ENCODE data around the gene HMGA1.
A peak's percentile ranks its signal among the peaks of the same experiment; 100 is the strongest.

HMGA1 gene, protein sequence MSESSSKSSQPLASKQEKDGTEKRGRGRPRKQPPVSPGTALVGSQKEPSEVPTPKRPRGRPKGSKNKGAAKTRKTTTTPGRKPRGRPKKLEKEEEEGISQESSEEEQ

DNA sequence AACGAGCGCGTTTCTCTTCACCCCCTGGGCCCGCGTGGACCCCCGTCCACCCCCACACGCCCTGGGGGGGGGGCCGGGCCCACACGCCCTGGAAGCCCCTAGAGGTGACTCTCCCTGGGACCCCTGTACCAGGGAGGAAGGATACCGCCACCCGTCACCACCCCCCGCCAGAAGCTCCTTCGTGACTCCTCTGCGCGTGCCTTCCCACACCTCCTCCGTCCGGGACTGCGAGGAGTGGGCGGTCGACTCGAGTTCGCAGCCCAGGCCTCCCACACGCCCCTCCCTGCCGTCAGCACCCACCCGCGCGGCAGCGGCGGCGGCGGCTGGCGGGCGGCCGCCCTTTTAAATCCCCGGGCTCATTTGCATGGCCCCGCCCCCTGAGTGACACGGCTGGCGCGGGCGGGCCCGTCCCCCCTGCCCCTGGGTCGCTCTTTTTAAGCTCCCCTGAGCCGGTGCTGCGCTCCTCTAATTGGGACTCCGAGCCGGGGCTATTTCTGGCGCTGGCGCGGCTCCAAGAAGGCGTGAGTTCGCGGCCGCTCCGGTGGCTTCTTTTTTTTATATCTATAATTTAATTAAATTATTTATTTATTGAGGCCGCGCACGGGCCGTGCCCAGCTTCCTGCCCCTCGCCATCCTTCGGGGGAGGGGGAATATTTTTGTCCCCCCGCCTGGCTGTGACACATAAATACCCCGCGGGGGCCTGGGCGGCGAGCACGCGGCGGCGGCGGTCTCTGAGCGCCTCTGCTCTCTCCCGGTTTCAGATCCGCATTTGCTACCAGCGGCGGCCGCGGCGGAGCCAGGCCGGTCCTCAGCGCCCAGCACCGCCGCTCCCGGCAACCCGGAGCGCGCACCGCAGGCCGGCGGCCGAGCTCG is at the start of gene HMGA1:
Gene HMGA1 (plus strand): TSS at position 431 of the 873 bp plus-strand sequence. CDS start 3,908 bp downstream, outside the sequence.
- DNase-seq, result peak; percentile 89

DNA sequence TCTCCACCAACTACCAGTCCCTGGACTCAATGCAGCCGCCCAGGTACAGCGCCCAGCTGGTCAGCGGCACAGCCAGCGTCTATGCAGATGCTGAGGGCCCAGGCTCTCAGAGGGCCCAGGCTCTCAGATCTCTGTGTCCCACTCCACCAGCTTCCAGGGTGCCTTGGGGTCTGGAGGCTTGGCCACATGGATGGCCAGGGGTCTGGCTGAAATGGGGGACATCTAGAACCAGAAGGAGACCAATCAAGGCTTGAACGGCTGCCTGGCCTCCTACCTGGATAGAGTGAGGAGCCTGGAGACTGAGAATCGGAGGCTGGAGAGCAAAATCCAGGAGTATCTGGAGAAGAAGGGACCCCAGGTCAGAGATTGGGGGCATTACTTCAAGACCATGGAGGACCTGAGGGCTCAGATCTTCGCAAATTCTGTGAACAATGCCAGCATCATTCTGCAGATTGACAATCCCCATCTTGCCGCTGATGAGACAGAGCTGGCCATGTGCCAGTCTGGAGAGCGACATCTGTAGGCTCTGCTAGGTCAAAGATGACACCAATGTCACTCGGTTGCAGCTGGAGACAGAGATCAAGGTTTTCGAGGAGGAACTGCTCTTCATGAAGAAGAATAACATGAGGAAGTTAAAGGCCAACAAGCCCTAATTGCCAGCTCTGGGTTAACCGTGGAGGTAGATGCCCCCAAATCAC is 46.7 kb upstream of the HMGA1 start:
- peak; percentile 49 for DNase-seq

DNA sequence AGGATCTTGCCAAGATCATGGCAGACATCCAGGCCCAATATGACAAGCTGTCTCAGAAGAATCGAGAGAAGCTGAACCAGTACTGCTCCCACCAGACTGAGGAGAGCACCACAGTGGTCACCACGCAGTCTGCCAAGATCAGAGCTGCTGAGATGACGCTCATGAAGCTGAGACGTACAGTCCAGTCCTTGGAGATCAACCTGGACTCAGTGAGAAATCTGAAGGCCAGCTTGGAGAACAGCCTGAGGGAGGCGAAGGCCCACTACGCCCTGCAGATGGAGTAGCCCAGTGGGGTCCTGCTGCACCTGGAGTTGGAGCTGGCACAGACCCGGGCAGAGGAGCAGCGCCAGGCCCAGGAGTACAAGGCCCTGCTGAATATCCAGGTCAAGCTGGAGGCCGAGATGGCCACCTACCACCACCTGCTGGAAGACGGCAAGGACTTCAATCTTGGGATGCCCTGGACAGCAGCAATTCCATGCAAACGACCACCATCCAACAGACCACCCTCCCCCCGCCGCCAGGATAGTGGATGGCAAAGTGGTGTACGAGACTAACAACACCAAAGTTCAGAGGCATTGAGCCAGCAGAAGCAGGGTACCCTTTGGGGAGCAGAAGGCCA is 46.1 kb upstream of the HMGA1 start:
- DNase-seq, result no peak

DNA sequence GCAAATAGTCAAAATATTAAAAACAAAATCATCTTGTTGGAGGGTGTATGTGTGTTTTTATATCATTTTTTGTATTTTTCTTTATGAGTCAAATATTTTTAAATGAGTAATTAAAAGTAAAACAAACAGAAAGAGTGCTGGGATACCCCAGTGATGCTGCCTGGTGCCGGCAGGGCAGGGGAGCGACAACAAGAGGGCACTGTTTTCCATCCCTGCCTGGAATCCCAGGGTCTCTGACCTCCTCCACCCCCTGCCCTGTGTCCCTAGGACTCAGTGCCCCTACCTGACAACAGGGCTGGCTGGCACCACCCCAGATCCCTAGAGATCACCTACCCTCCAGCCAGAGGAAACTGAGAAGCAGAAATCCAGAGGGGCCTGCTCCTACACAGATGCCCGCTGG is 41.9 kb upstream of the HMGA1 start:
- DNase-seq, result no peak

DNA sequence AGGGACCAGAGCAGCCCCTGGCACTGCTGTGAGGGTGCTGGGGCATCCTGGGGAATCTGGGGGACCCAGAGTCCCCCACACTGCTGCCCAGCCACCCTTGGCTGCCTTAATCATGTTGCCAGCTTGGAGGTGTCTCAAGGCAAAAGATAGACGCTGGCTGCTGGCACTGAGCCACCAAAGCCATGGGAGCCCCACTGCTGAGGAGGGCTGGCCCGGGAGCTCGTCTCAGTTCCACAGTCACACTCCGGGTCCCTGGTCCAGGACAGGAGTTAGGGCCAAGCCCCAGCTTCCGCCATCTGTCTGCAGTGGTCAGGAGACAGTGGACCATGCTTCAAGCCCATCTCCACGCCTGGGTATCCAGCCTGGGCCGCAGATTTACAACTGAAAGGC is 41.0 kb upstream of the HMGA1 start:
- DNase-seq, result no peak

DNA sequence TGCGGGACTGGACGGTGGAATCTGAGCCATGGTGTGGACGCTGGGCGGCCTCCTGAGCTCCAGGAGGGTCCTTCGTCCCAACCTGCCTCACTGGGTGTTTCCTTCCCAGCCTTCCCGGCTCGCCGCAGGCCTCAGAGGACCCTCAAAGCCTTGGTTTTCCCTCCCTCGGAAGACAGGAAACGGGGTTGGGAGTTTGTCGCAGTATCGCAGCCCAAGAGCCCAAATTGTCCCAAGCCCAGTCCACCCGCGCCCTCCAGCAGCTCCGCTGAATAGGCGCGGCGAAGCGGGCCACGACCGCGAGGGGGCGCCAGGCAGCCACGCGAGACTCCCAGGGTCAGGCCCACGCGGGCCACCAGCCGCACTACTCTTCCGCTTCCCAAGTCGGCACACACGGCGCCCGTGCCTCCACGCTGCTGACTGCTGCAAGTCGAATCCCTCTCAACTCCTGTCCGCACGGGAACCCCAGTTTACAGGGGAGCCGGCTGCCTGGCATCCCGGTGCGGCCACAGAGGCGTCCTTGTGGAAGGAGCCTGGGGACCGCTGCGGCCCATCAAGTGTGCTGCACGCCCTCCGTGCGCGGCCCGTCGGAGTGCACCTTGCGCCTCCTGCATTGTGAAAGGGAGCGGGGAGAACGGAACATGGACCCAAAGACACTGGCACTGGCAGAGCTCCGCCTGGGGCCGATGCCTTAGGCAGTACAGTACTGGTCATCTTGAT is 40.4 kb upstream of the HMGA1 start:
- peak; percentile 86 for DNase-seq

DNA sequence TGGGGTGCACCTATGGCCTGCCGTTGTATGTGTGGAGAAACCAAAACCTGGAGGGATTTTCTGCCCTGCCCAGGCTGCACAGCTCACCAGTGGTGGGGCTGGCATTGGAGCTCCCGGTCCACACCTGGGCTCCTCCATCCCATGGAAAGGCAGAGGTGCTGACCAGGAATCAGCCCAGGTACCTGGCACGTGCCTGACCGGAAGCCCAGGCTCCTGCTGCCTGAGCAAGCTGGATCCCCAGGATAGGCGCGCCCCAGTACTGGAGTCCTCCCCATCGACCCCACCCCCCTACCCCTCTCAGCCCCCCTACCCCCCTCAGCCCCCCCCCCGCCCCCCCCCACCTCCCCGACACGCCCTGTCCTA is 39.9 kb upstream of the HMGA1 start:
- DNase-seq, result no peak

DNA sequence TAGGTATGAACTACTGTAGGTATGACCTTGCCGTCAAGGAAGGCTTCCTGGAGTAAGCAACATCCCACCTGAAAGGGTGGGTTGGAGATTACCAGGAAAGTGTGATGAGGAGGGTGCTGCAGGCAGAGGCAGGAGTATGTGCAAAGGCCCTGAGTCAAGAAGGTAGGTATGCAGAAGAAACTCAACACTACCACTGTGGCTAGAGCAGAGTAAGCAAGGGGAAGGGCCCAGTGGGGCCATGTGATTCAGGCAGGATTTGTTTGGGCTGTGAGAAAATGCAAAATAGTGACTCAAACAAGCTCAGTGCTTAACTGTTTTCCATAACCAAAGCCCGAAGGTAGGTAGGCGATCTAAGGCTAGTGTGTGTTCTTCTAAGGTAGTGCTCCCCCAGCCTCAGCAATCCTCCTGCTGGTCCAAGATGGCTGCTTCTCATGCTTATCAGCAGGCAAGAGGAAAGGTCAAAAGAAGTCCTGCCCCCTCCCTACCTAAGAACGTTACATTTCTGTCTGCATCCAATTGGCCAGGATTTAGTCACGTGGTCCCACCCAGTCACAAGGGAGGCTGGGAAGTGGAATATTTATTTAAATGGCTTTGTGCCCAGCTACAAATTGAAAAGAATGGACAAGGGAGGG is 36.2 kb upstream of the HMGA1 start:
- DNase-seq, result no peak

DNA sequence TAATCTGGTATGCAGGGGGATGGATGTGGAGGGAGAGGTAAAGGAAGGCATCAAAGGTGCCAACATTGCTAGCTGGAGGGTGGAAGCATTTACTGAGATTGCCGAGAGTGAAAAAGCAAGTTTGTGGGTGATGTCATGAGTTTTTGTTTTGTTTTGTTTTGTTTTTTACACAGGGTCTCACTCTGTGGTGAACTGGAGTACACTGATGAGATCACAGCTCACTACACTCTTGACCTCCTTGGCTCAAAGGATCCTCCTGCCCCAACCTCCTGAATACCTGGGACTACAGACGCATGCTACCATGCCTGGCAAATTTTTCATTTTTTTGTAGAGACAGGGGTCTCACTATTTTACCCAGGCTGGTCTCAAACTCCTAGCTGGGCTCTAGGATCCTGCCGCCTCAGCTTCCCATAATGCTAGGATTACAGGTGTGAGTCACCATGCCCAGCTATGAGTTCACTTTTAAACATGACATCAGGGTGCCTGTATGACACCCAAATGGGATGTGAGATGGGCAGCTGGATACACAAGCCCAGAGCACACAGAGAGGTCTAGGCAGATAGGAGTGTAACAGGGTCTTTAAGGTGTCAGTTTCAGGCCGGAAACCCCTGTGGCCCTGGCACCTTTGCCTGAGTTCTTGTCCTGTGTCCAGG is 35.1 kb upstream of the HMGA1 start:
- DNase-seq, result no peak

DNA sequence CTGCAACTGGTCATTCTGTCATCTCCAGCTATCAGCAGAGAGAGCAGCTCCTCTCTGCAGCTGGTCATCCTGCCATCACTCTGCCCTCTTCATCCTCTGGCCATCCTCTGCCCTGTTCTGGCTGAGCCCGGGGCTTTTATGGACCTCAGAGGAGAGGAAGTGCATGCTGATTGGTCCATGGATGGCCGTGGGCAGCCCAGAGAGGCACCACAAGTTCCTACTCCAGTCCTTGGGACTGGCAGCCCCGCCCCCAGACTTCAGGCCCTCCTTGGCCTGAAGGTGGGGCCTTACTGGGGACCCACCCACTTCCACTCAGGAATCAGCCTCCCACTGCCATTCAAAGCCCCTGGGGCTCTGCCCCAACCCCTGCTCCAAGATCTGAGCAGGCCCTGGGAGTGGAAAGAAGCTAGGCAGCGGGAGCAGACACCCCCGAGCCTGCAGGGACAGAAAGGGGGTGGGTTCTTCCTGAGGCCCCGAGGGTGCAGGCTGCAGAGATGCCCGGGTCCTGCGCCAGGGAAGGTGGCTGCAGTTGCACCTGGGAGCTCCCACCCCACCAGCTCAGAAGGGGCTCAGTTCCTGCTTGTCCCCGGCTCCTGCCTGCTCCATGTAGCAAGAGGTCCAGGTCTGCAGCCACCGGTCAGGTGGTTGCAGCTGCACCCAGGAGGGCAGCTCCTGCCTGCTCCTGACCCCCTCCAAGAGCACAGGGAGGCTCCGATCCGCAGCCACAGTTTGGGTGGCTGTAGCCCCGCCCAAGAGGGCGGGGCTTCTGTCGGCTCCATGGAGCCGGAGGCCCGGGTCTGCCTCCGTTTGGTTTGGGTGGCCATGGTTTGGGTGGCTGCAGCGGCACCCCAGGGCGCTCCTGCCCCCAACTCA is 34.1 kb upstream of the HMGA1 start:
- no peak for DNase-seq

DNA sequence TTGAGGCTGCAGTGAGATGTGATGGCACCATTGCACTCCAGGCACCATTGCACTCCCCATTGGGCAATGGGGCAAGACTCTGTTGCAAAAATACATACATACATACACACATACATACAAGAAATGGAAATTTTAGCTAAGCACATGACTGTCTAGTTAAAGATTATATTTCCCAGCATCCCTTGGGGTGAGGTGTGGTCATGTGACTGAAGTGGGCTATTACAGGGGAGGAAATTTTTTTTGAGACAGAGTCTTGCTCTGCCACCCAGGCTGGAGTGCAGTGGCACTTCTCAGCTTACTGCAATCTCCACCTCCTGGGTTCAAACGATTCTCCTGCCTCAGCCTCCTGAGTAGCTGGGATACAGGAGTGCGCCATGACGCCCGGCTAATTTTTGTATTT is 32.0 kb upstream of the HMGA1 start:
- DNase-seq, result no peak

DNA sequence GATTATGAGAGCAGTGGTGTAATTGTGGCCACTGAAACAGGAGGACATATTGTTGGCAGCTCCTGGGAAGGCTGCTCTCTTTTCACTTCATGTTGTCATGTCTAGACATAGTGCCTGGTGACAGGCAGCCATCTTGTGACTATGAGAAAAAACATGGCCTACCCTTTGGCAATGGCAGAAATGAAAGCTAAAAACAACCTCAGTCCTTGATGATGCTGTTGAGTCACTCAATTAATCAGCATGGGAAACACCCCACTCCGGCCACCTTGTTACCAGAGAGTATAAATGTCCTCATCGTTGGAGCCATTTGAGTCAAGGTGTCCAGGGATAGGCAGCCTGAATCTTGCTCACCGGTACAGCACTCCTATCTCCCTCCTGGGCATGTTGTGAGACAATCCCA is 31.2 kb upstream of the HMGA1 start:
- no peak for DNase-seq

DNA sequence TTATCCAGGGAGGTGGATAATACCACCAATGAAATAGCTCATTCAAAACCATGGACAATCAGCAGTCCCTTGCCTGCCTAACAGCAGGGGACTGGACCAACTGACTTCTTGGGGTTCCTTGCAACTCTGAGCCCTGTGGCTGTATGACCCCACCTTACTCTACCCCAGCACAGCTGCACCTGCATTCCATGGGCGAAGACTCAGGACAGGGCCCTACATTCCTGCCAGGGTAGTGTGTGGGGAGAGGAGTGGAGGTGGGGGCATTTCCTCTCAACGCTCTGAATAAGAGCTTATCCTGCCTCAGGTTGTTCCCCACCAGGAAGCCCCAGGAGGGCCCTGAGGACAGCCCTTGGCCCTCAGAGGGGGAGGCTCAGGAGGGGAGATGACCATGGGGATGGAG is 30.8 kb upstream of the HMGA1 start:
- DNase-seq, result no peak

DNA sequence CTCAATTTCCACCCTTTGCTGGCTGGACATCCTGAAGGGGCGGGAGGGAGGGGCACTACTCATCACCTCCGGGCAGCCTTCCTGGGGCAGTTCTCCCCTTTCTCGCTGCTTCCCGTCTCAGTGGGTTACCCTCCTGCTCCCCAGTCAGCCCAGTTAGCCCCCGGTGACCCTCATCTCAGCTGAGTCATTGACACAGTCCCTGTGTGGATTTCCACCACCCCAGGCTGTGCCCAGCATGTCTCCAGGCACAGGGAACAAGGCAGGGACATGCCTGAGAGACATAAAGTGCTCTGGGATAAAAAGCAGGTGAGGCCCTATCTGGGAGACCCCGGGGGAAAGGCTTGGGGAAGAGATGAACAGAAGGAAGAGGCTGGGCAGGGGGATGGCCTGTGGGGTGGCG is 29.9 kb upstream of the HMGA1 start:
- no peak for DNase-seq

DNA sequence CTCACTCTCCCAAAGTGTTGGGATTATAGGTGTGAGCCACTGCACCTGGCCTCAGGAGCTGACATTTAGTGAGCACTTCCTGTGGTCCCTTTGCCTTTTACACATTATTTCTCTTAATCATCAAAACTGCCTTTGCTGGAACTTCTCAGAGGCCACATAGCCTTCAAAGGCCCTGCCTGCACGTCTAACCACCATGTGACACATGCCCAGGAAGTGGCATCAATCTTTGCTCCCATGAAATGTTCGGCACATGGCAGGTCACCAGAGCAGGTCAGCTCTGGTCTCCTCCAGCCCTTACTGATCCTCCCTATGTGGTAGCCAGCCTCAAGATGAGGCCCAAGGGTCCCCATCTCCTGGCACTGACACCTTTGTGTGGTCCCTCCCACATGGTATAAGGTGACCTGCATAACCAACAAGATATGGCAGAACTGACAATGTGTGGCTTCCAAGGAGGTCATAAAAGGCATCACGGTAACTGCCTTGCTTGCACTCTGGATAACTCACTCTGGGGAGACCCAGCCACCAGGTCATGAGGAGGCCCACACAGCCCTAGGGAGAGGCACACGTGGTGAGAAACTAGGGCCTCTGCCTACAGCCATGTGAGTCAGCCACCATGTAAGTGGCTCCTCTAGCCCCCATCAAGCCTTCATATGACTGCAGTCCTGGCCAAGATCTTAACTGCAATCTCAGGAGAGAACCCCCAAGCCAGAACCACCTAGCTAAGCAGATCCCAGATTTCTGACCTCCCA is 28.8 kb upstream of the HMGA1 start:
- peak; percentile 69 for DNase-seq

DNA sequence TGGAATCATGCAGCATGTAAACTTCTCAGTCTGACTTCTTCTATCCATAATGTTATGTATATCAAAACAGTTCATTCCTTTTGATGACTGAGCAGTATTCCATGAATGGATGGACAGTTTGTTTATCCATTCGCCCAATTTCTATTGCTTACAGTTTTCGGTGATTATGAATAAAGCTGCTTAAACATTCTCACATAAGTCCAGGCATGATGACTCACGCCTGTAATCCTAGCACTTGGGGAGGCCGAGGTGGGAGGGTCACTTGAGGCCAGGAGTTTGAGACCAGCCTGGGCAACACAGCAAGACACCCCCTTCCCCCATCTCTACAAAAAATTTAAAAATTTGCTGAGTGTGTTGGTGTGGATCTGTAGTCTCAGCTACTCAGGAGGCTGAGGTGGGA is 22.9 kb upstream of the HMGA1 start:
- DNase-seq, result no peak

DNA sequence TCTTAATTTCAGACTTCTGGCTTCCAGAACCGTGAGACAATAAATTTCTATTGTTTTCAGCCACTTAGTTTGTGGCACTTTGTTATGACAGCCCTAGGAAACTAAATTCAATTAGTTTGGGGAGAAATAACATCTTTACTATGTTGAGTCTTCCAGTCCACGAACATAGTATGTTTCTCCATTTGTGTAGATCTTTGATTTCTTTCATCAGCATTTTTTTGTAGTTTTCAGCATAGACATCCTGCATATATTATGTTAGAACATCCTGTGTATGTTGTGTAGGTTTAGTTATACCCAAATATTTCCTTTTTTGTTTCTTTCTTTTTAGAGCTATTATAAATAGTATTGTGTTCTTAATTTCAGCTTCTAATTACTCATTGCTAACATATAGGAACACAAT is 18.0 kb upstream of the HMGA1 start:
- DNase-seq, result no peak

DNA sequence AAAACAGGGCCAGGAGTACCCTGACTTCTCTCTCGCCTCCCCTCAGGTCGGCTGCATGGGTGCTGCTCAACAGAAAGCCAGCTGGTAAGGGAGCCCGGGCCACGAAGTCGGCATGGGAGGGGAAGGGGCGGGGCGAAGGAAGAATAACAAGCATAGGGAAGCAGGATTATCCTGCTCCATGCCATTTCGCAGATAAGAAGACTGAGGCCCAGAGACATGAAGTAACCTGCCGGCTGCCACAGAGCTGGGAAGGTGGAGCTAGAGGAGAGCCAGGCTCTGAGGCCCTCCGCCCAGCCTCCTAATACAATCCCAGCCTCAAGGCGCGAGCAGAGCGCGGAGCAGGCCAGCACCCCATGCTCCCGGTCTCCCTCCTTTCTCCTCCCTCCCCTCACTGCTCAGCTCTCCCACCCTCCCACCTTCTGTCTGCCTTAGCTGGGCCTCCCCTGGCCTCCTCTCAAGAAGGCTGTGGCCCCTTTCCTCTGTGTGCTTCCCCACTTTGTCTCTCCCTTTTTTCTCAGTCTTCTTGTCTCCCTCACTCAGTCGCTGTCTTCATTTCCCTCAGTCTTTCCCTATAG is 13.2 kb upstream of the HMGA1 start:
- no peak for DNase-seq

DNA sequence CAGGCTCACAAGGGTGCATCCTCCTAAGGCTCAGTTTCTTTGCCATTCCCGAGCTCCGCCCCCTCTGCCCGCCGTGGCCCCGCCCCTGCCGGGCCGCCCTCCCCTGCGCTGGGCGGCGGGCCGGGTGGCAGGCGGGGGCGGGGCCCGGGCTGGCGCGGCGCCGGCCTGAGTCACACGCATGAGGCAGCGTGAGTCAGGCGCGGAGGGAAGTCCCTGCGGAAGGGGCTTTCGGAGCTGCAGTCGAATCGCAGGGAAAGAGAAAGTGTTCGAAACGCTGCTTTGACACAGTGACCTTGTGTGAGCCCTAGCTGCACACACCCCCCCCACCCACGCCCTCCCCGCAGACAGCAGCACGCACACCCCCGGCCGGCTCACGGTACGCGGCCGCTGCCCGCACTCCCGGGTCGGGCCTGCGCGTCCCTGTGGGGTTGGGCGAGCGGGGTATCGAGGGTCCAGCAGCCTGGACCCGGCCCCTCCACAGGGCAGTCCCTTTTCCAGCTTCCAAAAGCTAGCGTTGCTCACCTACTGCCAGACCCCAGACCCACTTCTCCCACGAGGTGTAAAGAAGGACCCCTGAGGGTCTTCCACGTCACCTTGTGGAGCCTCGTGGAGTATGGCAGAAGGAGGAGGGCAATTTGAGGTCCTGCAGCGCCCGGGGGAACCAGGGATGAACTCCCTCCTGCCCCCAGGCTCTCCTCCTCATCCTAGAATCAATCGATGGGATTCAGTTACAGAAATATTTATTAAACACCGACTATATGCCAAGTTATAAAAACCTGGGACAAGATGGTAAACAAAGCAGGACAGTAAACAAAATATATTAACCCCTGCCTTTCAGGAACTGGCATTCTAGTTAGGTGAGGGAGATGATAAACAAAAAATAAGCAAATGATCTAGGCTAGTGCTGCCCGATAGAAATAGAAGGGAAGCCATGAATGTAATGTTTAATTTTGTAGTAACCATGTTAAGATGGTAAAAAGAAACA is 12.4 kb upstream of the HMGA1 start:
- DNase-seq, result peak; percentile 94

Data from stimulated activated CD4-positive, alpha-beta T cell treated with anti-CD3 and anti-CD28 coated beads, Interleukin-1b, Interleukin-23, amount 100 ng/mL, for 48 hours (primary cell).